Nucleus accumbens (tissue), 56 donors: Measurements from ENCODE around the gene GATAD2B.

Experiments used
- DNase-seq, 56 donors: peaks; one replicate each; lab custom pipeline; 2025; lab: John Stamatoyannopoulos, UW

Gene GATAD2B

DNA sequence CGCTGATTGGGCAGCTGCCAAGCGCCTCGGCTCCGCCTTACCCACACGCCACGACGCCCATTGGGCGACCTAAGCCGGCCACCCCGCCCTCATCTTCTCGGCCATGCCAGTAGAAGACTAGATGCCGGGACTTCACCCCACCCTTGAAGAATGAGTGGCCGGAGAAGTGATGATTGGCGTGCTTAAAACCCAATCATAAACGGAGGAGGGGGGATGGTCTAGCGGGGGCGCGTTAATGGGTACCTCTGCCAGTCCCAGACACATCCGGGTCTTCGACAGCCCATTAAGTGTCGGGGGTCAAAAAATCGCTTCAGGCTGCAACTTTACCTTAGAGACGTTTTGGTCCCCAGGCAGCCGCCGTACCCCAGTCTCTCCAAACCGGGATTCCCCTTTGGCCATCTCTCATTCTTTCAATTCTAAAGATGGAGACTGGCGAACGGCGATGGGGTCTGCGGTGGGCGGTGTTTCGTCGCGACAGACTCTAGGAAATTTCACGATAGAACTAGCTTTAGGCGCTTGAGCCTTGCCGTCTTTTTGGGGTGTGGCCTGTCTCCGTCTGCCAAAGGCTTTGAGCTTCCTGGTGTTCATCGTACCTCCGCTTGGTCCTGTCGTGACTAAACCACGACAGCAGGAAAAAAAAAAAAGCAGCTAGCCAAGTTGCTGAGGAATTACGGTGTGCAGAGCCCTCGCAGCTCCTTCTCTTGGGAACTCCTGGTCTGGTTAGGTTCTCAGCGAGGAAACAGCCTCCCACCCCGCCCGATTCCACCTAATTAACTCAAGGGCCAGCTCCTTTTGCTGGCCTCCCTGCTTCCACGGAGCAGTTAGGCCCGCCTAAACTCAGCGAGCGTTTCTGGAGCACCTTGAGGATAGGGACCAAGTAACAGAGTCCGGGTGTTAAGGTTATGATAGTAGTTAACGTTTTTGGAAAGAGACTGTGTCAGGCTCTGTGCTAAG lies at the start of gene GATAD2B:
Gene GATAD2B (minus strand): TSS at position 1 of the 954 bp plus-strand sequence. CDS start 94,625 bp downstream, outside the sequence.
- peak; percentile 88 to 100 (median 98) for DNase-seq

- DNase-seq: no peak
These were observed 47.6 kb upstream of the GATAD2B start for GRCh38 chr1:153970346-153970745.

DNA sequence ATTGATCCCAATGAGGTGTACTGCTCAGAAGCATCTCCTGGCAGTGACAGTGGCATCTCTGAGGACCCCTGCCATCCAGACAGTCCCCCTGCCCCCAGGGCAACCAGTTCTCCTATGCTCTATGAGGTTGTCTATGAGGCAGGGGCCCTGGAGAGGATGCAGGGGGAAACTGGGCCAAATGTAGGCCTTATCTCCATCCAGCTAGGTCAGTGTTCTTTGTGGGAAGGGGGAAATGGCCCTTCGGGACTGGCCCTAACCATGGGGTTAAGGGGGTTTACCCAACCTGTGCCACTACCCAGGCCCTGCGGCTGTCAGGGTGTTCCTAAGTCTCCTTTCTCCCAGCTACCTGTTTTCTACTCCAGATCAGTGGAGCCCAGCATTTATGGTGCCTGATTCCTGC lies 46.2 kb upstream of the GATAD2B start:
- no peak for DNase-seq

GRCh38 chr1:153968408-153968807 lies 45.6 kb upstream of the GATAD2B start:
- DNase-seq: no peak

DNA sequence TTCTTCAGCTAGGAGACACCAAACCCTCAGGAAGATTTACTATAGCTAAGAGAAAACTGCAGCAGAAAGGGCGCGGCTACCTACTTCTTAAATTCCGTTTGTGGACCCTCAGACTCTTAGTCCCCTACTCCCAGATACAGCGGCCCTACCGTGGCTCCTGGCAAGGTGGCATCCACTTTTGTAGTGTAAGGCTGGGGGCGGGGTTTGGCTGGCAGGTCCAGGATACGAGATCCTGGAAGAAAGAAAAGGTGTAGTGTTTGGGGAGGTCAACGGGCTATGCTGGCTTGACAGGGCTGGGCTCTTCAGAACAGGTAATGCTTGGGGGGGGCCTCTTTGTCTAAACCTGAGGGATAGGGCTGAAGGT lies 45.2 kb upstream of the GATAD2B start:
- no peak for DNase-seq

DNA sequence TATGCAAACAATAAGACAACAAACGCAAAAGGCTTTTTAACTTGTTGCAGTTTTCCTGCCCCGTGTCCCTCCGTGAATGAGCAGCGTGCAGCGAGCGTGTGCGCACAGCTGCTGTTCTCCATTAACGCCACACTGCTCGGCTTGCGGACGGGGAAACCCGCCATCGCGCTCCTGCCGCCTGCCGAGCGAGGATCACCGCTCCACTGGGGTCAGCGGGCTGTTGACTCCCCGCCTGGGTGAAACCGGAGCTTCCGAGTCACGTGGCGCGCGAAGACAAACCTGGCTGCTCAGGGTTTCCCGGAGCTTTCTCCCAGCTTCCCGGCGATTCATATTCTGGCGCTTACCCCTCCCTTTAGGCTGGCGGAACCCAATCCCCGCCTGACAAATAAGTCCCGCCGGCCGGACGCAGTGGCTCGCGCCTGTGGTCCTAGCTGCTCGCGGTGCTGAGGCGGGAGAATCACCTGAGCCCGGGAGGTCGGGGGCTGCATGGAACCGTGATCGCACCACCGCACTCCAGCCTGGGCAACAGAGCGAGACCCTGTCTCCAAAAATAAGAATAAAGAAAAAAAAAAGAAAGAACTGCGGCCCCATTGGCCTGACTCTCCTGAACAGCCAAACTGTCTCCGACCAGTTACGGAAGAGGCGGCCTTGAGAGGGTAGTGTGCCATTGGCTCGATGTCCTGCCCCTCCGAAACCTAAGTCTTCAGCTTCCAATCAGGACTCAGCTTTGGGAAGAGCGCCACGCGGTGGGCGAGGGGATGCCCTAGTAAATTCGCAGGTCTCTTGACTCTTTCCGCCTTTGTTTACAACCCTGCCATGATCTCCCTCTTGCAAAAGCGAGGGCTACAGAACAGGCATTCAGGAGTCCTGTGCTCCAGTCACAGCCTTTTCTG lies 44.6 kb upstream of the GATAD2B start, which contains the start of gene CREB3L4:
Gene CREB3L4 (plus strand): TSS at position 796 of the 893 bp plus-strand sequence. CDS start 624 bp downstream, outside the sequence.
- peak; percentile 52 to 96 (median 89) for DNase-seq

- peak in 2 of 56 donors; percentile 50 to 51 for DNase-seq
These were observed 41.1 kb upstream of the GATAD2B start for GRCh38 chr1:153963850-153964331.

DNA sequence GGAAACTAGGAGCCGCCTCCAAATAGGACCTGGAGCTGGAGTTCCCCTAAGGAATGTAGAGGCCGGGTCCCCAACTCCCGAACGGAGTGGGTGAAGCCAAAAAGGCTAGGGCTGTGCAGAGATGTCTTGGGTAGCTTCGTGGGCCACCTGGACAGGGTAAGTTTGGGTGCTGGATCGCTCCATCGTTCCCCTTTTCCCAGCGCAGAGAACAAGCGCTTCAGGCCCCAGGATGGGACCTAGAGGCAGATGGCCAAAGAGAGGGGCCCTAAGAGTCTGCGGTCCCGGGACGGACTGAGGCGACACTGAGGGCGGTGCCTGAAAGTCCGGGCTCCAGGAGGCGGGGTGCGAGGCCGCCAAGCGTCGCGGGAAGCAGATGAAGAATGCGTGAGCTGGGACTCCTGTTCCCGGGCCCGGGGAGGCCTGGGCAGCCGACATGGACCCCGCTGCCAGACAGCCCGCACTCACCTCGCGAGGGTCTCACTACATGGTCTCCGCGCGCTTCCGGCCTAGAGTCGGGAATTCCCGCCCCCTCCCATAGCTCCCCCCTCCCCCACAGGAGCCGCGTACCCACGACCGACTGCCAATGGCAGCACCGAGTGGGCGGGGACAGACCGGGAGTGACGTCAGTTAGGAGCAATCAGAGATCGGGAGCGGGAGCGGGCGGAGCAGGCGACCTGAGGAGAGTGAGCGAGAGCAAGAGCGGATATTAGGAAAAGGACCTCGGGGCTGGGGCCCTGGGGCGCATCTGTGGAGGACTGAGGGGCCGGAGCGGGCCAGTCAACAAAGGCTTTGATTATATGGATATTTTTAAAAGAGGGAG lies 40.5 kb upstream of the GATAD2B start, which contains the start of gene SLC39A1:
Gene SLC39A1 (minus strand): TSS at position 508 of the 820 bp plus-strand sequence. CDS start 822 bp downstream, outside the sequence.
- DNase-seq: peak; percentile 71 to 99 (median 95)

- DNase-seq: no peak
These were observed 39.6 kb upstream of the GATAD2B start for GRCh38 chr1:153962088-153963029.

DNA sequence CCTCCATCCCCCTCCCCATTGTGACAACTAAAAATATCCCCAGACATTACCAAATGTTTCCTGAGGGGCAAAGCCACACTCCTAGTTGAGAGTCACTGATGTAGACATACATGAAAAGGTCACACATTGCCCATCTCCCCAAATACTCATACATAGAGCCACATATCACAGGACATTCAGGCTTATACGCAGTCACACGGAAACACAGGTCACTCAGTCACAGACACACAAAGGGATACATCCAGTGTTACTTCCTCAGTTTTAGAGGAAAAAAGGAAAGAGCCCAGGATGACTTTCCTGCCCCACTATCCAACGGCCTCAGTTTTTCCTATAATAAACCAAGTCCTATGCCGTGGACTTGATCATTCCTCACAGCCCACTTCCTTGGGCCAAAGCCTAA lies 38.6 kb upstream of the GATAD2B start:
- no peak for DNase-seq

DNA sequence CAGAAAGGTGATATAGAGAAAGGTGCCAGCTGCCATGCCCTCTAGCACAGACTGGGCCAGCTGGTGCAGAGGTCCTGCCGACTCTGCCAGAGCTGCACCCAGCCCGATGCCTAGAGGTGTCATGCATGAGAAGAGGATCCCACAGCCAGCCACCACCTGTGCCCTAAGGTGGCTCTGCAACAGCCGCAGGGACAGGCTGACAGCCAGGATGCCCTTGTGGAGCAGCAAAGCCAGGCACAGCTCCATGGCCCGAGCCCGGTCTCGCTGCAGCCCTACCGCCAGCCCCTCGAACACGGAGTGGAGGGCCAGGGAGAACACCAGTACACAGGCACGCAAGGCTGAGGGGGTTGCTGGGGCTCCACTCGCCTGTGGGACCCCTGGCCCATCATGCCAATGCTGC lies 37.4 kb upstream of the GATAD2B start:
- DNase-seq: no peak

- DNase-seq: no peak
These were observed 36.7 kb upstream of the GATAD2B start for GRCh38 chr1:153959454-153959853.

GRCh38 chr1:153958961-153959260 lies 36.1 kb upstream of the GATAD2B start:
- no peak for DNase-seq

GRCh38 chr1:153958111-153958960 lies 35.6 kb upstream of the GATAD2B start, which contains the start of gene CRTC2:
TSS of gene CRTC2 (minus strand) at chr1:153958612. CDS start at chr1:153958497, 115 bp downstream.
- DNase-seq: peak; percentile 77 to 100 (median 98)

DNA sequence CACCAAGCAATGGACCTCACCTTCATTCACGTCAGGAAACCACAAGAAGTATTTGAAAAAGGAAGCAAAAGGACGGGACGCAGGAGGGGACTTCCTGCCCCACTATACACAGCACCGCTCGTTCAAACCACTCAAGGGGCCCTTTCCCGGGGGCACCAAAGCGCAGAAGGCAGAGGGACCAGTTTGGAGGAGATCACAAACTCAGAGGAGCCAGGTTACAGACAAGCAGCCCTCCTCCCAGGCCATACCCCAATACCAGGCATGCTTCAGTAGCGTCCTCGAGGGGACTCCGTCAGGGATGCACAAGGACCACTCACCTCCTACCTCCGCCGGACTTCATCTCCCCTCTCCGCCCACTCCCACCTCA lies 35.0 kb upstream of the GATAD2B start:
- DNase-seq: peak in 2 of 56 donors; percentile 31 to 62

DNA sequence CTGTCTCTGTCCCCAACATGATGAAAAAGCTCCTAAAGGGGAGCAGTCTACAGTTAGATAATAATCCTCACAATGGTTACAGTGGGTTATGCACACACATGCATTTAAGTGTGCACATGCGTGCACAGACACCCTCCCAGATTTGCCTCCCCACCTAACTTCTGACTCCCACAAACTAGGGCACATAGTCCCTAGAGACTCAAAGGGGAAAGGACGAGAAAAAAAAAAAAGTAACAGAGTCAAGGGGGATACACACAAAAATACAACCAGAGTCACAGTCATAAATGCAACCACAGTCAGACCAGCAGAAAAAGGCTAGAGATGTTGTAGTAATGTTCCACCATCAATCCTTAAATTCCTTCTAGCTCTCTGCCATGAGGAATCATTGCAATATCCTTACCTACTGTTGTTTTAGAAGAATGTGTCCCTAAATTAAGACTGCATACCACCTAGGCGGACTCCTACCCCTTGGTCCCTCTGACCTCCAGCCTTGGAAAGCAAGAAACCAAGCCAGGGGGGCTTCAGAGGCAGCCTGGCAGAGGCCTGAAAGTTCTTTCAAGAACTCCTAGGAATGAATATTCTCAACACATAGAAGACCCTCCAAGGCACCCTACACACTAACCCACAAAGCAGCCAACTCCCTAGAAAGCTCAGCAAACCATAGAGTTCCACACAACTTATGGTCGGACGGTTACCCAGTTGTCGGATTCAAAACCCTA lies 34.4 kb upstream of the GATAD2B start:
- no peak for DNase-seq

DNA sequence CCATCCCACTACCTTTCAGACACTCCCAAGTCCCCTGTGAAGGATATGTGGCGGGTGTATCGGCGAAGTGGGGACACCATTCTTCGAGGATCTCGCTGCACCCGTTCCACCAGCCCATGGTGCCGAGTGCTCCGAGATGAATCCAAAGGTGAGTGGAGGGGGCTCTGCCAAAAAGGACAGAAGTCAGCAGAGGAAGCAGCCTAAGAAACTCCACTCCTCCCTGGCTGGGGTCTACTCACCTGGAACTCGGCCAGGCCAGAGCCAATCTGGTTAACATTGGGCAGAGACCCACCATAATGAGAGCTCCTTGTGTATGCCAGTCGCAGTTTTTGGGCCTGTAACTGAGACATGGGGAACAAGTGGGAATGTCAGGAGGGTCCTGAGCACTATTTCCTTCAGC lies 32.1 kb upstream of the GATAD2B start:
- no peak for DNase-seq
